Brain microvascular endothelial cell (primary cell): Measurements from ENCODE around the gene C16orf92.

Source experiments
- DNase-seq: peaks from one replicate; pipeline ENCODE4 v3.0.0-alpha.2; 2020
- H3K27ac ChIP-seq: fragments of 250-450 bp; sonication (Bioruptor Pico); 2 replicates; pipeline ENCODE4 v1.5.1; 2020; ENCODE audit warnings: mild to moderate bottlenecking, moderate library complexity
- H3K27me3 ChIP-seq: fragments of 250-450 bp; sonication (Bioruptor Pico); replicated peaks from 2 replicates; pipeline ENCODE4 v1.5.1; 2020; ENCODE audit warnings: mild to moderate bottlenecking
- H3K36me3 ChIP-seq: fragments of 250-450 bp; sonication (Bioruptor Pico); replicated peaks from 2 replicates; pipeline ENCODE4 v1.5.1; 2020; ENCODE audit warnings: mild to moderate bottlenecking
- H3K4me3 ChIP-seq: 2 replicates; pipeline ENCODE4 v1.5.1; 2011; ENCODE audit warnings: low read depth, mild to moderate bottlenecking, control low read depth, low read length, moderate library complexity
- CTCF ChIP-seq: IDR thresholded peaks from 2 replicates; pipeline ENCODE4 v1.5.1; 2011; ENCODE audit warnings: low read depth, mild to moderate bottlenecking, moderate library complexity, low read length, control low read depth, inconsistent platforms; ENCODE audit errors: missing control alignments
- in situ Hi-C: cut with HindIII; loops from 2 replicates; pipeline ENCODE4 v1.10.0; 2017; ENCODE audit warnings: low sequenced_read_pairs, low pct_ligation_motif_present

Gene C16orf92

GRCh38 chr16:30005341-30006094, 17.5 kb upstream of the C16orf92 start:
- in situ Hi-C loops = no loop called here
- Histone ChIP-seq H3K27me3 (peaks cover 8% of the 10 kb centered on the region), H3K27ac (no peak overlapping the region), H3K4me3 (no peak overlapping the region), H3K36me3 (no peaks in the 10 kb centered on the region)
- TF ChIP-seq CTCF = peak; percentile 93
- DNase-seq = no peak

GRCh38 chr16:30006095-30006473, 16.9 kb upstream of the C16orf92 start:
- in situ Hi-C loops = no loop called here
- H3K36me3 ChIP-seq = no peaks in the 10 kb centered on the region
- no peak overlapping the region for H3K4me3 ChIP-seq
- no peak for DNase-seq
- H3K27ac ChIP-seq = no peak overlapping the region
- TF ChIP-seq CTCF = no peak
- H3K27me3 ChIP-seq = peaks cover 11% of the 10 kb centered on the region

DNA sequence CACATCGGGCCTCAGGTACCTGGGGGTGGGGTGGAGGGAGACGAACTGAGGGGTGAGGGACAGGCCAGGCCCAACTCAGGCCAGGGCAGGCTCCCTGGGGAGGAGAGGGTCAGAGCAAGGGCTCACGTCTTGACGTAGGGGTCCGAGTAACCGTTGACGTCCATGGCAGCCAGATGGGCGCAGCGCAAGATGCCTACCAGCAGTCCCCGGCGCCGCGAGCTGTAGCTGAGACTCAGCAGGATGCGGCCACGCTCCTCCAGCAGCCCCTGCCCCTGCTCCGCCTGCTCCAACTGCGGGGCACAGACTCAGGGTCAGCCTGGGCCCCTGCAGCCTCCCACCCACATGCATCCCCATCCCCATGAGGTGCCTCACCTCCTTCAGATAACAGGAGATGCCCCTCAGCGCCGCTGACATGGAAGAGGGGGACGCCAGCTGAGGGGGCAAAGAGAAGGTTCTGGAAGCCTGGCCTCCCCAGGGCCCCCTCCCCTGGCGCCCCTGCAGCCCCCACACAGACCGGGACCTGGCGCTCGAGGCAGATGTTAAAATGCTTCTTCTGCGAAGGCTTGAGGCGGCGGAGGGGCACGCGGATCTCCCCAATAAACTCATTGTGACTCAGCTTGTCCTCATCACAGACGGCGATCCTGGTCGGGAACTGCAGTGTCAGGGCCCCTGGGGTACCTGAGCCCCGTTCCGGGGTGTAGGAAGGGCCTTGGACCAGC, 16.2 kb upstream of the C16orf92 start:
- no peak for TF ChIP-seq CTCF
- DNase-seq = no peak
- in situ Hi-C loops = no loop called here
- Histone ChIP-seq H3K27me3 (peaks cover 16% of the 10 kb centered on the region), H3K27ac (no peak overlapping the region), H3K4me3 (no peak overlapping the region), H3K36me3 (no peaks in the 10 kb centered on the region)

- DNase-seq = no peak
- Histone ChIP-seq H3K27ac (no peak overlapping the region), H3K4me3 (no peak overlapping the region), H3K27me3 (peaks cover 19% of the 10 kb centered on the region), H3K36me3 (no peaks in the 10 kb centered on the region)
- in situ Hi-C loops = no loop called here
- no peak for TF ChIP-seq CTCF
These were observed 15.6 kb upstream of the C16orf92 start for GRCh38 chr16:30007378-30007895.

DNA sequence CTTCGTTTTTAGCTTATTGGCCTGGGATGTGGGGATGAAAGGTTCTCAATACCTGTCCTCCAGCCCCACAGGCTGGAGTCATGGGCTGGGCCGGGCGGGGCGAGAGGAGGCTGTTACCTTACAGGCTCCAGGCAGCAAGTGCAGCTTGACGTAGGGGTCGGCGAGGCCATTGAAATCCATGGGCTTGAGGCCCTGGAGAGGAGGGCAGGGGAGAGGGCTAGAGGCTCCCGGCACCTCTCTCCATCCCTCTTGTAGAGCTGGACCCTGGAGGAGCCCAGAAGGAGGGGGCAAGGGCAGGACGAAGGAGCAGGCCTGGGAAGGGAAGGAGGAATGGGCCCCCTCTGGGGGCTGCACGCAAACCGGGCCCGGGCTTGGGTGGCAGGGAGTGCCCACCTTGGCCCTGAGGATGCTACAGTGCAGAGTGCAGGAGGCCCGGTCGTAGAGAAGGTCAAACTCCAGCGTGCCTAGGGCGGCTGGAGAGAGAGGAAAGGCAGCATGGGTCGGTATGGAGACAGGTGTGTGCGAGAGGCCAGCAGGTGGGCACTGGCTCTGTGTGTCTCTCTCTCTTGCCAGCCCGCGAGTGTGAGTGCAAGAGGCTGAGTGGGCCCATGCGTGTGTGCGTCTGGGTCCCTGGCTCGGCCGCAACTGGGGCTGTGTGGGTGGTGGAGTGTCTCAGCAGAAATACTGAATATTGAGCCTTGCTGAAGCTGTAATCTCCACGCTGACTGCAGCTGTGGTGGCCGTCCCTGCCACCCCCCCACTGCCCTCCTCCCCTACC, 13.7 kb upstream of the C16orf92 start:
- no peak for TF ChIP-seq CTCF
- no peaks in the 10 kb centered on the region for H3K36me3 ChIP-seq
- in situ Hi-C loops = no loop called here

More for the DNA sequence above, 13.7 kb upstream of the C16orf92 start:
- no peak for DNase-seq
- no peak overlapping the region for H3K4me3 ChIP-seq
- peaks cover 19% of the 10 kb centered on the region for H3K27me3 ChIP-seq
- no peak overlapping the region for H3K27ac ChIP-seq
